PFSK-1 (cell line): ENCODE data around the gene SLC41A3.

Source experiments
- FOXP2 ChIP-seq: optimal IDR thresholded peaks from 2 replicates; pipeline ENCODE3; 2011; ENCODE audit warnings: borderline replicate concordance, control low read depth, inconsistent platforms; ENCODE audit not compliant: insufficient read depth; ENCODE audit errors: extremely low read length, extremely low read depth
- POLR2AphosphoS5 ChIP-seq: IDR thresholded peaks from 2 replicates; pipeline ENCODE4 v1.6.1; 2012; ENCODE audit warnings: low read depth, mild to moderate bottlenecking, control low read depth, low read length, moderate library complexity
- REST ChIP-seq, 2 experiments: IDR thresholded peaks; 2 replicates each; pipeline versions ENCODE4 v1.6.1 to v1.8.0; 2011 to 2012; ENCODE audit warnings: low read depth in 2 of 2, low read length in 2 of 2, control low read depth in 1 of 2, inconsistent platforms in 1 of 2, mild to moderate bottlenecking in 1 of 2, moderate library complexity in 1 of 2; ENCODE audit not compliant: insufficient read depth in 1 of 2
- SIN3A ChIP-seq: IDR thresholded peaks from 2 replicates; pipeline ENCODE4 v1.6.1; 2012; ENCODE audit warnings: mild to moderate bottlenecking, low read length, moderate library complexity, borderline replicate concordance; ENCODE audit not compliant: insufficient read depth
- TAF1 ChIP-seq: IDR thresholded peaks from 2 replicates; pipeline ENCODE4 v1.6.1; 2012; ENCODE audit warnings: low read length, control low read depth, borderline replicate concordance; ENCODE audit not compliant: insufficient read depth

The SLC41A3 gene

GRCh38 chr3:126083511-126083912 is 412 bp downstream of the SLC41A3 start:
- TF ChIP-seq FOXP2 (no peak), REST (IDR thresholded peaks at IDR 0.05; ENCODE audit: insufficient read depth in 1 of 2, low read depth in 2 of 2, low read length in 2 of 2) (no peak), POLR2AphosphoS5 (no peak), TAF1 (no peak), SIN3A (no peak)

- no peak for TF ChIP-seq TAF1
- no peak for TF ChIP-seq SIN3A
- TF ChIP-seq REST (IDR thresholded peaks at IDR 0.05; ENCODE audit: insufficient read depth in 1 of 2, low read depth in 2 of 2, low read length in 2 of 2) = no peak
- no peak for TF ChIP-seq FOXP2
- no peak for TF ChIP-seq POLR2AphosphoS5
Measured at GRCh38 chr3:126083138-126083445, 832 bp downstream of the SLC41A3 start.

GRCh38 chr3:126082362-126083137 is 1.4 kb downstream of the SLC41A3 start:
- TF ChIP-seq POLR2AphosphoS5 (no peak), REST (IDR thresholded peaks at IDR 0.05; ENCODE audit: insufficient read depth in 1 of 2, low read depth in 2 of 2, low read length in 2 of 2) (no peak), TAF1 (no peak), FOXP2 (no peak), SIN3A (no peak)

GRCh38 chr3:126081618-126082361 is 2.1 kb downstream of the SLC41A3 start:
- TF ChIP-seq FOXP2 (no peak), SIN3A (no peak), POLR2AphosphoS5 (no peak), TAF1 (no peak), REST (IDR thresholded peaks at IDR 0.05; ENCODE audit: insufficient read depth in 1 of 2, low read depth in 2 of 2, low read length in 2 of 2) (no peak)
